NK-92 (cell line): Measurements from ENCODE around the gene JAKMIP1.
"Not testable (repeated sequence)": the region's sequence is repeated elsewhere in the genome, so short reads cannot be mapped to it uniquely, and the experiment has no call there.

Experiments
- DNase-seq: peaks from one replicate; lab custom pipeline; 2025; ENCODE audit not compliant: unreplicated experiment; lab: John Stamatoyannopoulos, UW

JAKMIP1 gene

GRCh38 chr4:6020613-6021012, 179.7 kb downstream of the JAKMIP1 start:
- no peak for DNase-seq

DNA sequence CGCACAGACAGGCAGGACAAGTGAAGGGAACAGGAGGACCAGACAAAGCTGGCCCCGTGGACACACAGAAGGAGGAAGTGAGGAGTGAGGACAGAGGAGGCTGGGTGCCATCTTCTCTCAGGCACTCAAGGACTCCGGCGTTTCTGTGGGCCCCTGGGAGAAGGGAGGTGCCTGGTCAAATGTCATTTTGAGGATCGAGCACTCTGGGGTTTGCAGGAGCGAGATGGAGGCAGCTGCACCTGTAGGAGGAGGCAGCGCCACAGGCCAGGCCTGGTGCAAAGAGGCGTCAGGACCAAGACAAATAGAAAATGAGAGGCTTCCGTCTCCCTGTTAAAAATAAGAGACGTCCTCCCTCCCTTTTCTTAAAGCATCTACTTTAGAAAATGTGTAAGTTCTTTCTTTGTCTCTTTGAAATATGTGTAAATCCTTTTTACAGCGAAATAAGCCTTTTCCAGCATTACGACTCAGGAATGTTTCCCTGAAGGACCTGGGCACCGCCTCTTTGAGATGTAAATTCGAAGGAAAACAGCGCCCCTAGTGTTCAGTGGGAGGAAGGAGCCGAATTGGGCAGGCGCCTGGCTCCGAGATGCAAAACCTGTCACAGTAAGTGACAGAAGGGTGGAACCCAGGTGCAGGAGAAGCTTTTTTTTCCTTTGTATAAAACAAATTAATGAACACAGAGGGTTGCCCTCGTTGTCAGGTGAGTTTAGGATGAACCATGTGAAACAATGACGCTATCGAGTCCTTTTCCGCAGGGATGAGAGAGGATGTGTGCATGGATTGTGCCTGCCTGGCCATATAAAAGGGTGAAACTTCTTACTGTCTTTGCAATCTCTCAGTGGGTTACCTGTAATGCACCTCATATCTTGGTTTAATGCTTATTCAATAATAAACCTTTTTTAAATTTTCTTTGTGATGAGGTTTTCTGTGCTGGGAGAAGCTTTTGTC, 180.8 kb downstream of the JAKMIP1 start:
- no peak for DNase-seq

DNA sequence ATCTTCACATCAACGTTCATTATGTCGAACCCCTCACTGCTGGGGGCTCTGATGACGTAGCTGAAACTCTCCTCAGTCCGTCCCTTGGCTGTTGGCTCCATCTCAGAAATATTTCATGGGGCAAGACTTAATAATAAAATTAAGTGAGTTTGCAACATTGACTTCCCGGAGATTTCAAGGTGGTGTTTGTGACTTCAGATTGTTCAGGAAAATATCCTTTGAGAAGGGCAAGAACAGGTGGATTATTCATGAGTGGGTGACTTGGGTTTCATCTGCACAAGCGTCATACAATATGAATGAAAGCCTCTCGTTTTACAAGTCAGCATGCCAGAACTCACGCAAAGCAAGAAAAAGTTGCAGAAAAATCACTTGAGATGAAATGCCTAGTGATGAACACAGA, 182.0 kb downstream of the JAKMIP1 start, which contains the start of gene C4orf50:
C4orf50 (minus strand) TSS at position 101 of the 400 bp plus-strand sequence.
- no peak for DNase-seq

DNA sequence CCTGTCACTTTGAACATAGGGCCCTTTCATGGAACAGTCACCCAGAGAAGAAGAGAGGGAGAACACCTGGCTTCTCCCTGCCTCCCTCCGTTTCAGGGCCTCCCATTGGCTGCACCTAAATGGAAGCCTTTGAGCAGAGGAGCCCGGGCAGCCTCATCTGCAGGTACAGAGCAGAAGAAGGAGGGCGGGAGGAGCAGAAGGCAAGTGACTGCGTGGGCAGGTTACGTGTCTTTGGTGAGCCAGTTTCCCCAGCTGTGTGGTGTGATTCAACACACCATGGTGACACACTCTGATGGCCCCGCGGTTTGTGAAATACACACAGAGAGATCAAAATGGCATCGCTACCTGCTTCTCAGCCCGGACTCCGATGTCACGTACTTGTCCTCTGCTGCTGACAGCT, 182.5 kb downstream of the JAKMIP1 start:
- no peak for DNase-seq

DNA sequence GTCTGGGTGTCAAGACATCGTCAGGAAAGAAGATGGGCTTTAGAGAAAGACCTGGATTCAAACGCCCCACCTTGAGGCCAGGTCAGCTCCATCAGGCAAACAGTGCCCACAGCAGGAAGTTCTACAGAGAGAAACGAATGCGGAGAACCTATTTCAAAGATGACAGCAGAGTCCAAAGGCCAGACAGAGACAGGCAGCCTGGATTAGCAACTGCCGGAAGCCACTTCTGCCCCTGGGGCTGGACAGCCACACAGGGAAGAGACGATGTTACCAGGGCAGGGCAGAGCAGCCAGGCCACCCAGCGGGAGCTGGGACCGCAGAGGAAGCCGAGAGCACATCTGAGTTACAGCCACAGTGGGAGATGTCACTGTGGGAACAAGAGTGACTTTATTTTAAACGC, 183.3 kb downstream of the JAKMIP1 start:
- no peak for DNase-seq

DNA sequence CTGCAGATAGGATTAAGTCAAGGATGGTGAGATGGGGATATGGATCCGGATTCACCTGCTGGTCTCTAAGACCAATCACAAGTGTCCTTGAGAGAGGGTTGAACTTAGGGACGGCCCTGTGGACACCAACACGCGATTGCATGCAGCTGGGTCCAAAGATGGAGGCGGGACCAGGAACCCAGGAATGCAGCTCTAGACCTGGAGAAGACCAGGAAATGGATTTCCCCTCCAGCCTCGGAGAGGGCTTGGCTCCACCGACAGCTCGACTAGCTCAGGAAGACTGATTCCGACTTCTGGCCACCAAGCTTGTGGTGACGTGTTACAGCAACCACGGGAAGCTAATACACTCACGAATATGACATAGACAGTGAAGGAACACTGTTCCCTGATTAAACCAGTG, 186.8 kb downstream of the JAKMIP1 start:
- DNase-seq = no peak

DNA sequence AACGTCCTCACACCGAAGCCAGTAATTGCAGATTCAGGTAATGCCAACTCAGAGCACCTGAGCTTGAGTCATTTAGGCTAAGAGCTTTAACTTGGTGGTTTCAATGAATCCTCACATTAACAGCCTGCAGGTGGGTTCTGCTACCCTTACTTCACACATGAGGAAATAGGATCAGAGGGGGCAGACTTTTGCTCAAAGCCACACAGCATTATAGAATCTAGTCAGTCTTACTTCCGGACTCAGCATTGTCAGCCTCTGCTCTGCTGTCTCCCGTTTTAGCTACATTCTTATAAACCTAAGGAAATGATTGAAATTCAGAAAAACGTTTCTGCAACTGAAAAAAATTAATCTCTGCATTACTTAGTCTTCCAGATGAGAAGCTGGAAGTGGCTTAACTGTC, 188.1 kb downstream of the JAKMIP1 start:
- no peak for DNase-seq

DNA sequence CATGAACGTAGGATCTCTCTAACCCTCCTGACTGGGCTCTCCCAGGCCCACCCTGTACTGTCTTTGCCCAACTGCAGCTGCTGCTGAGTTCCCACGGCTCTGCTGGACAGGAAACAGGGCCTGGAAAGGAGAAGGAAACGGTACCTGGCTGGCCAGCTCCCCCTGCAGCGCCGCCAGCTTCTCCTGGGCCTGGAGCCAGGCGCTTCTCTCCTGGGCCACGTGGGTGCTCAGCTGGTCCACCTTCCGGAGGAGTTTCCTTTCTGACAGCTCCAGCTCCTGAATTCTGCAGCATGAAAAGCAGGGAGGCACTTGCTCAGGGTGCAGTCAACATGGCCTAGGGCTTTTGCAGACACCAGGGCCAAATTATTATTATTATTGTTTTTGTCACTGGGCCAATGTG, 188.7 kb downstream of the JAKMIP1 start:
- no peak for DNase-seq

DNA sequence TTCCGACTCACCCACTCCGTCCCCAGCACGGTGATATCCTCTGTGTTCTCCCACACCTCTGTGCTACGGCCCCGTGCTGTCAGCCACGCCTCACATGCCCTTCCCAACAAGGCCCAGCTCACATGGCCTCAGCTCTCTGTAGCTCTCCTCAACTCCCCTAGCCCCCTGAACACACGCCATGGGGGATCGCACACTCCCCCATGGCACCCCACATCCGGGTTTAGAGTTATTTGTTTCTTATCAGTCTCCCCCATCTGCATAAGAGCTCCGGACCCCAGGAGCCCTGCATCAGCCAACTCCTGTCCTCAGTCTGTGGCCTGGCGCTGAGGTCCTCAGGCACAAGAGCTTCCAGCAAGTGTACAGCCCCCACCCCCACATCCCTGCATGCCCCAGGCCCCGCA, 189.1 kb downstream of the JAKMIP1 start:
- DNase-seq = no peak

- DNase-seq = no peak
Observed at GRCh38 chr4:6010789-6011188, 189.6 kb downstream of the JAKMIP1 start.

DNA sequence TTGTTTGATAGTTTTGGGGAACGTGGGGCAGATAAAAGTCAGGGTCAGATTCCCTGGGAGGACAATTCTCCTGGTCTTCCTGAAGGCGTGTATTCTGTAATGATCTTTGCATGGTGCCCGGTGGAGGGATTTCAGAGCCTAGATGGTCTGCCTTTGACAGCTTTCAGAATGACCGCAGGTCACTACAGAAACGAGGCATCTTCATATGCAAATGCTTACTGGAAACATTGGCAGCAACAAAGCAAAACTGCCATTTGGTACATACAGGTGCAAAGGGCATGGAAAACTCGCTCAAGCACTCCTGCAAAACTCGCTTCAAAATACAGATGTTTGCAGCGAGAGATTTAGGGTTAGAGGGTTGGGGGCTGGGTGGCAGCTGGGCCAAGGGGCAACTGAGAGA, 190.9 kb downstream of the JAKMIP1 start:
- no peak for DNase-seq

- DNase-seq = no peak
Observed at GRCh38 chr4:6008766-6009385, 191.5 kb downstream of the JAKMIP1 start.

DNA sequence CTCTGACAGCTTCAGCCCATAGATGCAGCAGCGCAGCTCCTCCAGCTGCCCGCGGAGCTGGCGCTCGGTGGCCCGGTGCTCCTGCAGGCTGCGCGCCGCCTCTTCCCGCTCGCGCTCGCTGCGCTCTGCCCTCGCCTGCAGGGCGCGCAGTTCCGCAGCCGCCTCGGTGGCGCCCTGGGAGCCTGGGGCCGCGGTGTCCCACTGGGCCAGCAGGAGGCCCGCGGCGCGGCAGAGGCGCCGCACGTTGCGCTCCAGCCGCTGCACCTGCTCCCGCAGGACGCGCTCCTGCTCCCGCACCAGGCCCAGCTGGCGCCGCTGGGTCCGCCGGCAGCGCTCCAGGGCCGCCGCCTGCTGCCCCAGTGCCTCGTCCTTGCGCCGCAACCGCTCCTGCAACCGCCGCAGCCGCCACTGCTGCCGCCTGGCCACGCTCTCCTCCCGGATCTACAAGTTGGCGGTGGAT, 192.2 kb downstream of the JAKMIP1 start:
- DNase-seq = no peak

- DNase-seq = no peak
Observed at GRCh38 chr4:6005175-6005574, 195.2 kb downstream of the JAKMIP1 start.

DNA sequence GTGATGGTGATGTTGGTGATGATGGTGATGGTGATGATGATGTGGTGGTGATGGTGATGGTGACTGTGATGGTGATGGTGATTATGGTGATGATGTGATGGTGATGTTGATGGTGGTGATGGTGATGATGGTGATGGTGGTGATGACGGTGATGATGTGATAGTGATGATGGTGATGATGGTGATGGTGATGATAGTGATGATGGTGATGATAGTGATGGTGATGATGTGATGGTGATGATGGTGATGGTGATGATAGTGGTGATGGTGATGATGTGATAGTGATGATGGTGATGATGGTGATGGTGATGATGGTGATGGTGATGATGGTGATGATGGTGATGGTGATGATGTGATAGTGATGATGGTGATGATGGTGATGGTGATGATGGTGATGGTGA, 196.9 kb downstream of the JAKMIP1 start:
- DNase-seq = not testable (repeated sequence)

GRCh38 chr4:6002926-6003325, 197.4 kb downstream of the JAKMIP1 start:
- DNase-seq = no peak

- no peak for DNase-seq
Observed at GRCh38 chr4:6002492-6002833, 197.9 kb downstream of the JAKMIP1 start.

GRCh38 chr4:6001680-6002491, 198.5 kb downstream of the JAKMIP1 start:
- no peak for DNase-seq

DNA sequence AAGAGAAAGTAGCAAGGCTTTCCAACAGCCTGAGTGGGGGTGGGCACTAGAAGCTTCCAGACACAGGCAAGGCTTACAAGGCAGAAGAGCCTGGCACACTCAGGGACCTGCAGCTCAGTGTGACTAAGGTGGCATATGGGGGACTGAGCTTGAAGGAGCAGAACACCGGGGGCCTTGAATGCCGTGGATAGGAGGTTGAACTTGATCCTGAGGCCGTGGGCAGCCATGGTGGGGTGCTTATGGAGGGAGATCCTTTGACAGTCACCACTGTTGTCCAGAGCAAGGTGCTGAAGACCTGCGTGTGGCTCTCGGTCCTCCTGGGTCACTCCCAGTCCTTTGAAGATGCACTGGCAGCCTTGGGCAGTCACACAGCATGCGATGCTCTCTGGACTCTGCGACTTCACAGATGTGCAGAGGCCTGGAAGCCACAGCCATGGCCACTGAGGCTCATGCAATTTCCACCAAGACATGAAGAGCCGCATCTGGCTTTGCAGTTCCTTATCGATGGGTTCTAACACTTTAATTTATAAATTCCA, 200.5 kb downstream of the JAKMIP1 start:
- DNase-seq = no peak

- DNase-seq = no peak
Observed at GRCh38 chr4:5999356-5999755, 201.0 kb downstream of the JAKMIP1 start.

DNA sequence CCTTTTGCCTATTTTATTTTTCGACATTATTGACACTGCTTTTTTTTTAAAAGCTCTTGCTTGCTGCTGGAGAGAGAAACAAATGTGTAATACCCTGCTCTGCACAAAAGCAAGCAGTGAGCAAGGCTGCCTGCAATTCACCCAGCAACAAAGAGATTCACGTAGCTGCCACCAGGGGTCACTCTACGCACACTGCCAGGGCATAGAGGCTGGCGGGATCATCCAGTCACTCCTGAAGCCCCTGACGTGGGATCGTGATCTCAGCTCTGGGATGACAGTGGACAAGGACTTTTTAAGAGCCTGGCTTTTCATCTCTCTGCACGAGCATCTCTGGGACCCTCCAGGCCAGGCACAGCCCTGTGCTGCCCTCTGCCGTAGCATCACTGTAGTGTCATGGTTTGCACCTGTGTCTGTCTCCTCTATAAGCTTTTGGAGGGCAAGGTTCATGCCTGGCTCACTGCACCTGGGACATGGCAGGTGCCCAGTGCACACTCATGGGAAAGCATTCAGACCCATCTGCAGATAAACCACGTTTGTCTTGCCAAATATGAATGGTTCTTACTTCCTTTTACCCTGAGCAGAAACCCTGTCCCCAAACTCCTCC, 201.9 kb downstream of the JAKMIP1 start:
- no peak for DNase-seq
